ENCODE measurements around the gene UTS2.

UTS2 gene

GRCh38 chr1:7809742-7810141, 43.1 kb downstream of the UTS2 start:
- no peak for DNase-seq

- DNase-seq, result peak; percentile 31
These were observed 44.5 kb downstream of the UTS2 start for GRCh38 chr1:7808253-7808844.

- DNase-seq, result no peak
These were observed 47.4 kb downstream of the UTS2 start for GRCh38 chr1:7805460-7805859.

All from EL (cell line).